IgD-negative memory B cell (primary cell): ENCODE measurements around the gene GRB10. TPM values are rescaled to one million over a fixed set of nuclear protein-coding genes. Genes with fewer than 3 reads are reported as not detected.

ENCODE experiments used
- H3K27ac Mint-ChIP-seq, 3 donors: one replicate each; pipeline ENCODE4 v1.8.0; 2020 to 2022; ENCODE audit warnings: mild to moderate bottlenecking in 3 of 3, mixed read lengths in 3 of 3, moderate library complexity in 1 of 3
- H3K27me3 Mint-ChIP-seq: one replicate; pipeline ENCODE4 v1.8.0; 2021; ENCODE audit warnings: mixed read lengths
- H3K36me3 Mint-ChIP-seq: one replicate; pipeline ENCODE4 v1.8.0; 2020; ENCODE audit warnings: mild to moderate bottlenecking, mixed read lengths
- H3K4me1 Mint-ChIP-seq, 3 donors: one replicate each; pipeline ENCODE4 v1.8.0; 2020 to 2022; ENCODE audit warnings: mixed read lengths in 3 of 3, mild to moderate bottlenecking in 1 of 3
- H3K4me3 Mint-ChIP-seq, 4 donors: one replicate each; pipeline ENCODE4 v1.8.0; 2020 to 2022; ENCODE audit warnings: mild to moderate bottlenecking in 4 of 4, mixed read lengths in 4 of 4, moderate library complexity in 3 of 4
- H3K9me3 Mint-ChIP-seq, 3 donors: one replicate each; pipeline ENCODE4 v1.8.0; 2020 to 2021; ENCODE audit warnings: mixed read lengths in 3 of 3, mild to moderate bottlenecking in 1 of 3
- polyA plus RNA-seq: library from polyadenylated mRNA; unstranded; fragments of 300-500 nt; fragmentation: Illumina TruSeq; gene quantifications from one replicate; pipeline ENCODE4 v1.2.3, GENCODE V29; 2021

GRB10 gene
- polyA plus RNA-seq, 1 donor from 2014 or later = 0.11 TPM

DNA sequence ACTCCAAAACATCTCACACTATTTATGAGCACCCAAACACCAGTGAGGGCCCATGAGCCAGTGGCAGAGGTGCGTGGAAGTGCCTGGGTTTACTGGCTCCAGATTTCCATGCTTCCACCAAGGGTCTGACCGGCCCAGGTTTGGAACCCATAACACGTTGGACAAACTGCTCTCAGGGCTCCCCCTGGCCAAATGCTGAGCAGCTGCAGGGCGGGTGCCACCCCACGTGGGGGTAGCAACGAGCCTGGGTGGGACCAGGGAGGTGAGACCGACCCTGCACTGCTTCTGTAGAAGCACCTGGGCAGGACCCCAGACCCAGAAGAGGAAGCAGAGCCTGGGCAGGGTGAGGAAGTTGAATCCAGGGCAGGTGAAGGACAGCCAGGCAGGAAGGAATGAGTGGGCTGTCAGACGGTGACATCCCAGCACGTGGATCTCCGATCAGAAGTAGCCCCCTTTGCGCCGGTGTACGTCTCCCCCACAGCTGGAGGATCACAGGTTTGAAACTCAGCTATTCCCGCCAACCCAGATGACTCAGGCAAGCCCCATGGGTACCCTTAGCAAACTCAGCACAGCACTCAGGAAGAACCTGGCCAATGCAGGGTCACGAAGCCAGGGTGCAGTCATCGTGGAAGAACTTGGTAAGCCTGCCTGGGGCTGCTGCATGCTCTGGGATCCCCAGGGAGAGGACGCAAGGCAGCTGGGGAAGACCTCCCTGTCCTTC lies 117.1 kb downstream of the GRB10 start:
- Mint-ChIP-seq H3K27ac (peak overlapping the region in 1 of 3 donors; percentile 31), H3K27me3 (peaks cover 11% of the 10 kb centered on the region)

DNA sequence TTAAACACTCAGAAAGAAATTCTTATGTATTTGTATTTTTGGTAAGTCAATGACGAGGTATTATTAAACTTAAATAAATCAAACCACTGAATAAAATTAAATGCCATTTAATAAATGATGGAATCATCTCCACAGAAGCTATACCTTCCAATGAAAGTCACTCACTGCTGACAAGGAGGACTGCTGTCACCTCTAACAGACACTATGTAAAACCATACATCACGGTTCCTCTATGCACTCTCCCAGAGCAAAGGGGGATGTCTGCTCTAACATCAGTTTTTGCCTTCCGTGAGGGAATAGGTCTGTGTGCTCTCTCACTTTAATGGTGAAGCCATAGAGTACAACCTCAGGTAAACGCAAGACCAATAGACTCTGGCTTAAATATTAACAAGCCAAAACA lies 117.8 kb downstream of the GRB10 start:
- Mint-ChIP-seq H3K4me3 (peak overlapping the region in 2 of 4 donors; percentile 13 to 56), H3K27me3 (peaks cover 14% of the 10 kb centered on the region), H3K27ac (peak overlapping the region in 1 of 3 donors; percentile 8), H3K4me1 (peaks cover 34 to 44% (median 38%) of the 10 kb centered on the region in 3 donors), H3K9me3 (no peaks in the 10 kb centered on the region), H3K36me3 (peaks cover 6% of the 10 kb centered on the region)

More for the DNA sequence above, 117.1 kb downstream of the GRB10 start:
- H3K36me3 Mint-ChIP-seq = peaks cover 4% of the 10 kb centered on the region
- no peaks in the 10 kb centered on the region for H3K9me3 Mint-ChIP-seq
- peak overlapping the region in 1 of 4 donors; percentile 58 for H3K4me3 Mint-ChIP-seq
- H3K4me1 Mint-ChIP-seq = peaks cover 28 to 37% (median 32%) of the 10 kb centered on the region in 3 donors

DNA sequence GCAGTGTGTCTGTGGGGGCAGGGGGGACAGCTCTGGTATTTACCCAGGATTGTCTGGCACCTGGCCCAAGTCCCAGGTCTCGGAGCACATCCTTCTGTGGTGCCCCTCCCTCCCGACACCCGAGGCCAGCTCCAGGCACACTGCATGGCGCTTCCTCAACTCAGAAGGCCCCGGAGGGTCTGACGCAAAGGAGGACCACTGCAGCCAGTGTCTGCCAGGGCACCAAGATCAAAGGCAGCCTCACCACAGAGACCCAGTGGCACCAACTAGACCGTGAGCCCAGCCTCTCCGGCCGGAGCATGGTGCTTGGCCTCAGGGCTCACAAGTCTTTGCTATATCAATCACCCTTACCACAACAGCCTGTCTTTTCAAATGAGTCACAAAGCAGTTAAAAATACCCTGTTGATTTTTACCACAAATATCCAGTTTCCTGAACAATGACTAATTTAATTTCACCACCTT lies 118.2 kb downstream of the GRB10 start:
- peaks cover 6% of the 10 kb centered on the region for H3K36me3 Mint-ChIP-seq
- peak overlapping the region in 1 of 3 donors; percentile 8 for H3K27ac Mint-ChIP-seq
- H3K27me3 Mint-ChIP-seq = peaks cover 14% of the 10 kb centered on the region
- peak overlapping the region in 2 of 4 donors; percentile 13 to 41 for H3K4me3 Mint-ChIP-seq
- no peaks in the 10 kb centered on the region for H3K9me3 Mint-ChIP-seq
- peaks cover 38 to 48% (median 42%) of the 10 kb centered on the region in 3 donors for H3K4me1 Mint-ChIP-seq

DNA sequence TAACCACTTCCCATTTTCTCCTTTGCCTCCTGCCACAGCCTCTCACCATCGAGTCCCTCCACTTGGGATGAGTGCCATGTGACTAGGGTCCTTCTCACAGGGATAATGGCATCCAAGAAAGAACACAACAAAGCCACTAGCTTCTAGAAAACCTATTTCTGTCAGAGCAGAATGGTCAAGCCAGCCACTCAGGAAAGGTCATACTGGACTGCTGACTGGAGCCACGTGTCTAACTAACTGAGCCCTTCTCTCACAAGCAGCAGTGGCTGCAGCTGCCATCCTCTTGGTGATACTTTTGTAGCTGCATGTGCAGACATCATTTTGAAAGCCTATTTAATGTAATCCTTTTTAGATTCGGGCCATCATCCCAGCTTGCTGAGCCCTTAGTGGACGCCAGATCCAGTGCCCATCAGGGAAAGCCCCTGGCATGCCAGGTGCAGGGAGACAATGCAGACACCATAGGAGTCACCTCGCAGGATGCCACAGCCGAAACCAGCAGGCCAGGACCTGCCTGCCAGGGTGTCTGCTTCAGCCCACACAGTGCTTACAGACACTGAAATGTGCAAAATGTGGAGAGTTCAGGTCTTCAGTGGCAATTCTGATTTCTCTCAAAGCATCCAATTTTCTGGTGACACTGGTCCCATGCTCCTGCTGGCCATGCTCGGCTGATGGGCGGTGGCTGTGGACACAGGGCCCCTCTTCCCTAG lies 119.1 kb downstream of the GRB10 start:
- Mint-ChIP-seq H3K9me3 (no peaks in the 10 kb centered on the region), H3K4me1 (peaks cover 40 to 51% (median 42%) of the 10 kb centered on the region in 3 donors), H3K27ac (peak overlapping the region in 1 of 3 donors; percentile 52), H3K4me3 (peak overlapping the region in 2 of 4 donors; percentile 67 to 70), H3K27me3 (peaks cover 14% of the 10 kb centered on the region), H3K36me3 (peaks cover 6% of the 10 kb centered on the region)

DNA sequence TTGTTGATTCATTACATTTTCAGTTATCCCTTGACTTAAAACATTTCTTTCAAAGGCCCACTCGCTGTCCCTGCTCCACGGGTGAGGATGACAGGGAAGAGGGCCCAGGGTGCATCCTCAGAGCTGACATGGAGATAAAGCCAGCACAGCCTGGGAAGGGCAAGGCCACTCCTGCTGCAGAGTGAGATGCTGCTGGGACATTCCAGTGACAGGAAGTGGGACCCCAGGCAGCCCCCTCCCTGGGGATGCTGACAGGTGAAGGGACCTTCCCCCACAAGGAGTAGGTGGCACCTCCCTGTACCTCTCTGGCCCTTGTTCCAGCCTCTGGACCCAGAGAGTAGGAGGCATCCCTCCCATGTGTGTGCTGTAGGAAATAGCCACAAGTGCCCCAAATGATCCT lies 119.7 kb downstream of the GRB10 start:
- Mint-ChIP-seq H3K27ac (peak overlapping the region in 1 of 3 donors; percentile 85), H3K9me3 (no peaks in the 10 kb centered on the region), H3K36me3 (peaks cover 6% of the 10 kb centered on the region), H3K27me3 (peaks cover 14% of the 10 kb centered on the region), H3K4me3 (peak overlapping the region in 2 of 4 donors; percentile 67 to 70), H3K4me1 (peaks cover 40 to 51% (median 42%) of the 10 kb centered on the region in 3 donors)

DNA sequence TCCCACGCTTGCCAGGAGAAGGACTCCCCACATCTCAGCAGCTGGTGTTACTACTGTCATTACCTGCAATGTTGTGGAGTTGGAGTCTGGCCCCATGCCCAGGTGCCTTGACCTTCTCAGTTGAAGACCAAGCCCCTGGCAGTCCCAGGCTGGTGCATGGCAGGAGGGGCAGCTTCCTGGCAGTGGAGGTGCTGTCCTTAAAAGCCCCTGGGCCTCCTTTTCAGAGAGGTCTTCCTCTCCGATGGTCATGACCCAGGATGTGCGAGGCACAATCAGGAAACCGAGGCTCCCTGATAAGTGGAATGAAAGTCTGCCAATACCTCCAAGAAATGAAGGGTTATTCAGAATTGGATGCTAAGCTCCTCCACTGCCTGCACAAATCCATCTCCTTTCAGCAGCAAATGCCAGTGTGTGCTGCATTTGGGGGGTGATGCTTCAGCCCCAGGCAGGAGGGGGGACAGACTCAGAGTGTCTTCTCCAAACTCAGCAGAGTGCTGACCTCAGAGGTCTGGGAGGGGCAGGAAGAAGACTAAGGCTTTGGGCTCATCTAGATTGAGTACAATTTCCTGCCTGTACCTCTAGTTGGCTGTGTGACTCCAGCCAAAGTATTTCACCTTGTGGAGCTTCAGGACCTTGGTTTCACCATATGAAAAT lies 120.5 kb downstream of the GRB10 start:
- Mint-ChIP-seq H3K4me3 (peak overlapping the region; percentile 63 to 97 (median 78)), H3K27ac (peak overlapping the region in 2 of 3 donors; percentile 53 to 85), H3K36me3 (peaks cover 6% of the 10 kb centered on the region), H3K27me3 (peaks cover 11% of the 10 kb centered on the region), H3K9me3 (no peaks in the 10 kb centered on the region), H3K4me1 (peaks cover 45 to 56% (median 47%) of the 10 kb centered on the region in 3 donors)

DNA sequence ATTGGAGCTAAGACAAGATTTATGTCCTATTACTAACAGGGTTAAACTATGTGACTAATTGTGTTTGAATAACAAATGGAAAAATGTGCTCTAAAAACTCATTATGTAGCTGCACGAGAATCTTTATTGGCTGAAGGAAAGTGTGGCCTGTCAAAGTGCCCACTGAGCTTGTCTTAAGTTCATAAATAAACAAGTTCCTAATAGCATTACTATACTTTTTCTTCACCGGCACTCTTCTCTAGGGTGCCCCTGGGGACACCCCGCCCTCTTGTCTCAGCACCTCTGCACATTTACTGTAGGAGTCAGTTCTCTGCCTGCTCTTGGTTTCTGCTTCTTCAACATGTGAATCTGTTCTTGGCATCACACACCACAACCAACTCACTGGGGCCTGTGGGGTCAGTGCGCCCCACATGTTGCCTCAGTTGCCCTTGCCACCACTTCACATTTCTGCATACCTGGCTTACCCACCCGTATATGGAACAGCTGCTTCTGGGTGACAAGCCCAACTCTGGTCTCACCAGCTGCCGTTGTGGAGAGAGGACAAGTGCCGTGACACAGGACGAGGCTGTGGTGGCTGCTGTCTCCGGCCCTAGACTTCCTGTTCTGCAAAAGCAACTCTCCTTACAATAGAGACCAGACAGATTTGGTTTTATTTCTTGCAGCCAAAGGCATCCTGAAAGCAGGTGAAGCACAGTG lies 121.2 kb downstream of the GRB10 start:
- Mint-ChIP-seq H3K4me3 (peak overlapping the region; percentile 63 to 97 (median 78)), H3K9me3 (no peaks in the 10 kb centered on the region), H3K4me1 (peaks cover 49 to 62% (median 53%) of the 10 kb centered on the region in 3 donors), H3K27me3 (peaks cover 10% of the 10 kb centered on the region), H3K27ac (peak overlapping the region; percentile 22 to 65 (median 53)), H3K36me3 (peaks cover 4% of the 10 kb centered on the region)

DNA sequence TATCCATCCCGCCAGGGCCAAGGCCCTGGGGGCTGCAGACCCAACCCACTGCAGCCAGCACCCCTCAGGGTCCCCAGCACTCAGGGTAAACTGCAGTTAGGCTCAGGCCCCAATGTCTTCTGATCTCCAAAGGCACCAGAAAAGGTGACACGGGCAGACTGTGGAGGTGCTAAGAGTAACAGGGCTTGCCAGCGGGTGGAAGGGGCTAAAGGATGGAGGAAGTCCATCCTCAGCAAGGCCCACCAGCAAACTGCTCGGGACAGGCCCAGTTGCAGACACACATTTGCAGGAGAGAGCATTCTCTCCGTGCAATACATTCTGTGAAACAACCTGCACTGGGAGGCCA lies 121.9 kb downstream of the GRB10 start:
- Mint-ChIP-seq H3K9me3 (no peaks in the 10 kb centered on the region), H3K36me3 (peaks cover 4% of the 10 kb centered on the region), H3K4me3 (peak overlapping the region; percentile 70 to 97 (median 88)), H3K27ac (peak overlapping the region in 2 of 3 donors; percentile 75 to 87), H3K4me1 (peaks cover 49 to 66% (median 55%) of the 10 kb centered on the region in 3 donors), H3K27me3 (peaks cover 12% of the 10 kb centered on the region)

DNA sequence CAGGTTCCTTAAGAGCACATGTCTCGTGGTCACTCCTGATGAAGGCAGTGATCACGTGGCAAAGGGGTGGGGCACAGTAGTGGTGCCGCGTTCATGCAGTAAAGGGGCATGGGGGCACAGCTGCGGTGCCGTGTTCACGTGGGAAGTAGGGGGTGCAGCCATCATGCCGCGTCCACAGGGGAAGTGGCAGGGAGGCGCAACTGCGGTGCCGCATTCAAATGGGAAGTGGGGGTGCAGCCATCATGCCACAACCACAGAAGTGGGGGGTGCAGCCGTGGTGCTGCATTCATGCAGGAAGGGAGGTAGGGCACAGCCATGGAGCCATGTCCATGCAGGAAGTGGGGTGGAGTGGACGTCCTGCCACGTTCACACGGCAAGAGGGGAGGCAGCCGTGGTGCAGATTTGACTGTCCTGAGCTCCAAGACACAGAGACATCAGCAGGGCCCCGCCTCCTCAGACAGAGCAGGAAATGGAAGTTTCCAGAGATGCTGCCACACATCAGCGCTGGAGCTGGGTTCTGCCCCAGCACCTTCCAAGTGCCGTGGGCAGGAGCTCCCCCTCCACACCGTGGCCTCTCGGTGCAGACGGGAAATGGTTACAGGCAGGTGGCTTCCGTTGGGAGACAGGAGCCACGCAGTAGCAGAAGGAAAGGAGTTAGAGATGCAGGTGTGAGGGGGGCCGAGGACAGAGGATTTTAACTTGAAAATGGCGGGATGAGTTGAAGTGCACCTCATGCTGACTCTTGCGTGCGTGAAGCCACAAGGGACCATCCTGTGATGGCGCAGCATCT lies 122.5 kb downstream of the GRB10 start:
- peak overlapping the region; percentile 75 to 88 (median 87) for H3K27ac Mint-ChIP-seq
- peaks cover 4% of the 10 kb centered on the region for H3K36me3 Mint-ChIP-seq
- H3K4me3 Mint-ChIP-seq = peak overlapping the region; percentile 70 to 97 (median 88)
- peaks cover 13% of the 10 kb centered on the region for H3K27me3 Mint-ChIP-seq
- H3K9me3 Mint-ChIP-seq = no peaks in the 10 kb centered on the region
- H3K4me1 Mint-ChIP-seq = peaks cover 46 to 62% (median 51%) of the 10 kb centered on the region in 3 donors

DNA sequence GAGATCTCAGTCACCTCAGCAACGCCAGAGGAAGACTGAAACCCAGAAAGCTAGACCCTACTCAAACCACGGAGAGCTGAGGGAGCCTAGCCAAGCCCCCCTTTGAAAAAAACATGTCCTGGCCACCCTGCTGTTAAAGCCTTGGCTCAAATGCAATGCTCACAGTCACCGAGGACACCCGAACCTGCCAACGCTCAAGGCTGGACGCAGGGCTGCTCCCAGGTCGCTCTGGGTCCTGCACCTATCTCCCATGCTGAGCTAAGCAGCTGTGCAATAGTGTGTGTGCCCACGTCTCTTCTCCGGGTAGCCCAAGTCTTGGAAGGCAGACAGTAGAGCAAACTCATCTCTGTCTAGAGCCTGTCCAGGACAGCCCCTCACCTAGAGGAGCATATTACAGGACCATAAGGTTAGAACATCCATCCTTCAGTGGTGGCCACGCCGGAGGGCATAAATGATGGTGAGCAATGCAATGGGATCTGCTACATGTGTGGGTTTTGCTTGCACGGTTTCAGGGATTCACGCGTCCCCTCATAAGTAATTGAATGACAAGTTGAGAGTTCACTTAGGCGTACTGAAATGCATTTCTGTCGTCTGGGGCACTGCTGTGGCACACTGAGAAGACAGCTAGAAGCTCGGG lies 123.2 kb downstream of the GRB10 start:
- Mint-ChIP-seq H3K9me3 (no peaks in the 10 kb centered on the region), H3K36me3 (peaks cover 4% of the 10 kb centered on the region), H3K27me3 (peaks cover 11% of the 10 kb centered on the region), H3K4me3 (peak overlapping the region; percentile 70 to 97 (median 88)), H3K27ac (peak overlapping the region; percentile 0 to 87 (median 75)), H3K4me1 (peaks cover 42 to 57% (median 48%) of the 10 kb centered on the region in 3 donors)

DNA sequence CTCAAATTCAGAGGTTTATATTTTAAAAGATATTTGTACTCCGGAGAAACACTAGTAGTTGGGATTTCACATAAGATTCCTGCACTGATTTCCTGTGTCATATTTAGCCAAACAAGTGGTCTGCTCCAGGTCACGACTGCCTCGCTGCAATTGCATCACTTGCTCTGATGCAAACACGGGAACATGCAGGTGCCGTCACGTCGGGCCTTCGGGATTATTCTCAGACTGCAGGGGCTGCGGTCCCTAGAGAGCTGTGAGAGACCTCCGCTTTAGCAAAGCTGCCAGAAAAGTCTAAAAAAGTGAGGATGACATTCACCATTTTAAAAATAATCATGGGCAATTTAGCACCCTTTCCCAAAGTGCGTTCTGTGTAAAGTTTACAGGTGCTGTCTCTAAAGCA lies 124.0 kb downstream of the GRB10 start:
- Mint-ChIP-seq H3K27ac (no peak overlapping the region), H3K4me3 (peak overlapping the region in 1 of 4 donors; percentile 5), H3K36me3 (peaks cover 4% of the 10 kb centered on the region), H3K27me3 (peaks cover 7% of the 10 kb centered on the region), H3K9me3 (no peaks in the 10 kb centered on the region), H3K4me1 (peaks cover 42 to 55% (median 48%) of the 10 kb centered on the region in 3 donors)

DNA sequence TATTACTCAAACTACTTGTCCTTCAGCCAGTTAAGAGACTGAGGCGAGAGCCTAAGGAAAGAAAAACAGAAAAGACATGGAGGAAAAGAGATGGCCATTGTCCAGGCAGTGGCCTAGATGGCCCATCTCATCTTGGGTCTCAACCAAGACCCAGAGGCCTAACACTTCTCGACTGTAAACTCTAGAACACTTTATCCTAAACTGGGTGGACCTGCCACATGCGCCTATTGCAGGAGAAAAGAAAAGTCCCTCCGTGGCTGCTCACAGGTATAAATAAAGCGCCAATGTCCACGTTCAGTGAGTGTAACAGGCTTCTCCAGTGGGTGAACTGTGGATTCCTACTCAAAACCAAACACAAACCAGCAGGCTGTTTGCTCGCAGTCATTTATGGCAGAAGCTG lies 124.8 kb downstream of the GRB10 start:
- Mint-ChIP-seq H3K27me3 (peaks cover 7% of the 10 kb centered on the region), H3K27ac (no peak overlapping the region), H3K9me3 (no peaks in the 10 kb centered on the region), H3K36me3 (peaks cover 2% of the 10 kb centered on the region), H3K4me1 (peaks cover 41 to 51% (median 43%) of the 10 kb centered on the region in 3 donors), H3K4me3 (no peak overlapping the region)

DNA sequence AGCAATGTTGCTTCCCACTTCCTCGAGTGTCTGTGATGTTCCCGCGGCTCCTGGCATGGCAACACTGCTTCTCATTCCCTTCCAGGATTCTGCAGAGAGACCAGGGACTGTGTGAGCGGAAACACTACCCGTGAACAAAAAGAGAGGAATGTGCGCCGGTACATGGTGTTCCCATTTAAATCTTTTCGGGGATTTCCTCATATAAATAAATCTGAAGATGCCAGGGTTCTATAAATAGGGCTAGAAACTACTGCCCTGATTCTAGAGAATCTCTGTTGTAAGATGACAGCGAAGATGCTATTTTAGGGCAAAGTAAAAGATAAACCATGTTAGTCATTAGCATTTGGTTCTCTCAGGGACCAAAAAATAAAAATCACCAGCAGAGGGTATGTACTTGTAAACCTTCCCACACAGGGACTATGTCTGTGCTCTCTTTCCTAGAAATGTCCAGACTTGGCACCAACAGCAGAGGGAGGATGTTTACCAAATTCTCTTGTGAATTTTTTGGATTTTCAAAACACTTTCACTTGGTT lies 125.3 kb downstream of the GRB10 start:
- H3K27ac Mint-ChIP-seq = no peak overlapping the region
- H3K36me3 Mint-ChIP-seq = peaks cover 2% of the 10 kb centered on the region
- H3K9me3 Mint-ChIP-seq = no peaks in the 10 kb centered on the region

More for the DNA sequence above, 125.3 kb downstream of the GRB10 start:
- Mint-ChIP-seq H3K4me3 (peak overlapping the region in 2 of 4 donors; percentile 5 to 58), H3K4me1 (peaks cover 36 to 46% (median 41%) of the 10 kb centered on the region in 3 donors), H3K27me3 (peaks cover 7% of the 10 kb centered on the region)
